CD4-positive, alpha-beta T cell treated with Interleukin-17A for 1 hour (primary cell): Measurements from ENCODE around the gene SIRT4.
"Not testable (repeated sequence)": the region's sequence is repeated elsewhere in the genome, so short reads cannot be mapped to it uniquely, and the experiment has no call there.

Experiments
- DNase-seq: peaks from one replicate; pipeline ENCODE4 v3.0.0-alpha.2; 2020

The SIRT4 gene

DNA sequence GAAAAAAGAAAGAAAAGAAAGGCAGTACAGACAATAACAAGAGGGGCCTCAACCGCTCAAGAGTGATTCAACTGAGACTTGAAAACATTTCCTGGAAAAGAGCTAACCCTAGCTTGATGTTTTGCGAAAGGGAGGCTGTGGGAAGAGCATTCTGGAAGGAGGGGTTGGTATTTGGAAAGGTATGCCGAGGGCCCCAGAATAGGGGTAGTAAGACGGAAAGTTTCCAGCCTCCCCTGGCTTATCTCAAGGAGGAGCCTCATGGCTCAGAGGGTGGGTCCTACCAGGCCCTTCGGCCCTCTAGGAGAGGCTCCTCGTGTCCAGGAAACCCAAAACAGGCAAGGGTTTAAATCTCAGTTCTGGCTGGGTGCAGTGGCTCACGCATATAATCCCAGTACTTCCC lies 18.8 kb upstream of the SIRT4 start:
- DNase-seq: no peak

DNA sequence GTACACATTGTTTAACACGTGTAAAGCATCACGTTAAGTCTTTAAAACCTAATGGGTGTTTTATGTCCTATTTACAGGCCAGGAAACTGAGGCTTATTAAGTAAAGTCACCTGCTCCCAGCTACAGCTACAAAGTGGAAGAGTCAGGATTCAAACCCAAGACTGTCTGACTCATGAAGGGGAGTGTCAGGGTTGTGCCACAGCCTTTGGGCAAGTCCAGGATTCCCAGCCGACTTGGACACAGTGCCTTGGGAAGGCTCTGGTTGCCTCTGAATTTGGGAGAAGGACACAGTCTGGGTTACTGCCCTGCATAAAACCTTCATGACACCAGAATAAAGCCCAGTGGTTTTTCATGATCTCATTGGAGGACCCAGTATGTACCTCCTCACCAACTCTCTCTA lies 17.7 kb upstream of the SIRT4 start:
- DNase-seq: no peak

GRCh38 chr12:120286768-120287490 lies 15.2 kb upstream of the SIRT4 start:
- no peak for DNase-seq

GRCh38 chr12:120287491-120287890 lies 14.6 kb upstream of the SIRT4 start:
- DNase-seq: no peak

DNA sequence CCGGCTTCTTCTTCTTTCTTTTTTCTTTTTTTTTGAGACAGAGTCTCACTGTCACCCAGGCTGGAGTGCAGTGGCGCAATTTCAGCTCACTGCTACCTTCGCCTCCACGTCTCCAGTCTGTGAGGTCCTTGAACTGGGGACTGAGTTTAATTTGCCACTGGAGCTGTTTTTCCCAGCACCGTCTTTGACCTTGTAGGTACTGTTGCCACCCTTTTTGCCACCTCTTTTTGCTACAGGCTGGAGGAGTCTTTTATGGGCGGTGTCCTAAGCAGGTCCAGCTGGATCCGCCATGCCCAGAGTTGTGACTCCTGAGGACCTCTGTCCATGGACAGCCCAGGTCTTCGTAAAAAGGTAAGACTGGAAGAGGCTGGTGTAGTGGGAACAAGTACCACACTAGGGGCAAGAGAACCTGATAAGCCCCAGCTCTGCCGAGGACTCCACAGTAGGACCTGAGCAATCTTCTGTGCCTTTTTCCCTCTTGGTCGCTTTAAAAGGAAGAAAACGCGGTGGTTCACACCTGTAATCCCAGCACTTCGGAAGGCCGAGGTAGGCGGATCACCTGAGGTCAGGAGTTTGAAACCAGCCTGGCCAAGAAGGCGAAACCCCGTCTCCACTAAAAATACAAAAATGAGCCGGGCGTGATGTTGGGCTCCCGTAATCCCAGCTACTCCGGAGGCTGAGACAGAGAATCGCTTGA lies 11.4 kb upstream of the SIRT4 start:
- DNase-seq: peak; percentile 43

DNA sequence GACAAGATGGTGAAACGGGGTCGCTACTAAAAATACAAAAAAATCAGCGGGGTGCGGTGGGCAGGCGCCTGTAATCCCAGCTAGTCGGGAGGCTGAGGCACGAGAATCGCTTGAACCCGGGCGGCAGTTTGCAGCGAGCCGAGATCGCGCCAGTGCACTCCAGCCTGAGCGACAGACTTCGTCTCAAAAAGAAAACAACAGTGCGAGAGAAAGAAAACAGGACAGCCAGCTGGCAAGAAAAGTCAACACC lies 9.8 kb upstream of the SIRT4 start:
- DNase-seq: no peak

DNA sequence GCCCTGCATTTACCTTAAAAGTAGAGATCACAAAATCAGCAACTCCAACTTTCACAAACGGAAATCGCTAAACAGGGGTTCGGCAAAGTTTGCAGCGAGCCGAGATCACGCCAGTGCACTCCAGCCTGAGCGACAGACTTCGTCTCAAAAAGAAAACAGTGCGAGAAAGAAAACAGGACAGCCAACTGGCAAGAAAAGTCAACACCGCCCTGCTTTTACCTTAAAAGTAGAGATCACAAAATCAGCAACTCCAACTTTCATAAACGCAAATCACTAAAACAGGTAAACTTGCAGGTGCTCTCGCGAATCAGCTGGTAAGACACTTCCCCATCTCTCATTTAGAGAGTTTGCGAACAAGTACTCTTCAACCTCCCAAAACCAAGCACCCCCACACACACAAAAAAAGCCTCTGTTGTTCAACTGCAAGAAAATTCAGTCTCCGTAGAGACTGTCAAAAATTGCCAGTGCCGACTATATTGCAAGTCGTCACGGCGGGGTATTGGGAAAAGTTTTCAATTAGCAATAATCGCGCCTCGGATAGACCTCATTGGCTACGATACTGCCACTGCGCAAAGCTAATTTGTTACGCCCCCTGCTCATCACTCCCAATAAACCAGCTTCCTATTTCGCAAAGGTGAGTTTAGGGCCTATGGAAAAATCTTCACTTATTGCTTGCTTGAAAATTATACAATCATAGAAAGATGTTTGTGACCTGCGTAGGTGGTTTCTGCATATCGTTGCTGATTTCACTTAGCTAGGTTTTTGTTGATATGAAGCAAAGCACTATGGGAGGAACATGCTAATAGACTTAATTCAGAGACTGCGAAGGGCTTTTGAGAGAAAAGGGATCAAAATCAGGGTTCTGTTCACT lies 9.2 kb upstream of the SIRT4 start, which contains the start of gene RNU4-1:
RNU4-1 (minus strand) TSS at position 577 of the 871 bp plus-strand sequence.
- DNase-seq: peak; percentile 93

DNA sequence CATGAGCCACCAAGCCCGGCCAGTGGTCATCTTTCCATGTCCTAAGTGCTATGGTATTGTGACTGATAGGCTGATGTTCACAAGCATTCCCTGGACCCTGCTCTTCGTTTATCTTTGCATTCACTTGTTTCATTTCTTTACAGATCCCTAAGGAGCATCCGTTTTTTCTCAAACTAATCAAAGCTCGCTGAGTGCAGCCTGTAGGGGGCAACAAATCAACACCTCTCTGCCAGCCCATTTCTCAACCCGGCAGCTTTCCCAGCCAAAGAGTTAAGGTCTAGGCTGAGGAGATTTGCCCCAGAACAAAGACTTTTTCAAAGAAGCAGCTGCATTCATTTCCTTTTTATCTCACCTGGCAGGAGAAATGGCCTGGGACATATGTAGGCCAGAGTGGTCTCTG lies 12.1 kb downstream of the SIRT4 start:
- DNase-seq: no peak

DNA sequence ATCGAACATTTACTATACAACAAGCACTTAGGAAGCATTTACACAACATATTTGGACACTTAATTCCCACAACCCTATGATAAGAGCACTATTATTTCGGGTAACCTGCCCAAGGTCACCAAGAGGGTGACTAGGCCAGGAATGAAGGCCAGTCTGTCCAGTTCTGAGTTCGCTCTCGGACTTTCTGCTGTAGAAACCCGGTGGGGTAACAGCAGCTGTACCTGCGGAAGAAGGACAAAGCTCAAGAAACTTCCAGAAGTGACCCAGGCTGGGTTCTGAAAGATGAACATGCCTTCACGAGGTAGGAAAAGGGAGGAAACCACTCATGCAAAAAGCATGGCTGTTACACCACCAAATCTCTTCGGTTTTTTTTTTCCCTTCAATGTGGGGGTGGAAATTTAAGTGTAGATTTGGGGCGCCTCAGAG lies 14.7 kb downstream of the SIRT4 start:
- no peak for DNase-seq

GRCh38 chr12:120317224-120318105 lies 15.3 kb downstream of the SIRT4 start:
- peak; percentile 100 for DNase-seq

GRCh38 chr12:120321382-120322202 lies 19.5 kb downstream of the SIRT4 start:
- DNase-seq: no peak

- DNase-seq: no peak
Measured at GRCh38 chr12:120323772-120324171, 21.7 kb downstream of the SIRT4 start.

DNA sequence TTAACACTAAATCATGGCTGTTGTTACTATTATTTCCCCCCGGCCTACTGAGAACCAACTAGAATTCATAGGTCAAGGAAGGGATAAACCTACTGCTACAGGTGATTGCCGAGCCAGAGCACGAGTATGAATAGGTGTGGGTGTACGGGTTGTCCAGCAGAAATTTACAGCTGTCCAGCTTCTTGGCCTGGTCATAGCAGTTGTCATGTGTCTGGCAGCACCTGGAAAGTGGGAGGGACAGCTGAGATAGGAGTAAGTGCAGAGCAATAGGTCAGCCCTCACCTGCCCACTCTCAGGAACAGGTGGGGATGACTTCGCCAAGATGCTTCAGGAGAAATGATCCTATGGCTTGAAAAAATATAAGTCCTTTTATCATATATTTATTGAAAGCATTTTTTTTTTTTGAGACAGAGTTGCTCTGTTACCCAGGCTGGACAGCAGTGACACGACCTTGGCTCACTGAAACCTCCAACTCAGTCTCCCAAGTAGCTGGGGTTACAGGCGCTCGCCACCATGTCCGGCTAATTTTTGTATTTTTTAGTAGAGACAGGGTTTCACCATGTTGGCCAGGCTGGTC lies 22.8 kb downstream of the SIRT4 start:
- no peak for DNase-seq

- DNase-seq: no peak
Measured at GRCh38 chr12:120327593-120327992, 25.5 kb downstream of the SIRT4 start, which contains the start of gene PLA2G1B. Gene PLA2G1B, minus strand, starts transcription at chr12:120327779. Its CDS starts 26 bp downstream, at chr12:120327753.

- DNase-seq: no peak
Measured at GRCh38 chr12:120328228-120328627, 26.1 kb downstream of the SIRT4 start.

GRCh38 chr12:120331390-120331789 lies 29.3 kb downstream of the SIRT4 start:
- DNase-seq: no peak

- DNase-seq: no peak
Measured at GRCh38 chr12:120332041-120332440, 29.9 kb downstream of the SIRT4 start.

GRCh38 chr12:120332523-120332922 lies 30.4 kb downstream of the SIRT4 start:
- no peak for DNase-seq

DNA sequence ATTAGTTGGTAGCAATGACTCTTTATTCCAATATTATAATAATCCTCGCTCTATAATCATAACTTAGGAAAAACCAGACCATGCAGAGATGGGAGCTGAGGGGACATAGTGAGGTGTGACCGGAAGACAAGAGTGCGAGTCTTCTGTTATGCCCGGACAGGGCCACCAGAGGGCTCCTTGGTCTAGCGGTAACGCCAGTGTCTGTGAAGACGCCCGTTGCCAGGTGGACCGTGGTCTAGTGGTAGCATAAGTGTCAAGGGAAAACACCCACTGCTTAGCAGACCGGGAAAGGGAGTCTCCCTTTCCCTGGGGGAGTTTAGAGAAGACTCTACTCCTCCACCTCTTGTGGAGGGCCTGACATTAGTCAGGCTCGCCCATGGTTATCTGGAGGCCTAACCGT lies 33.3 kb downstream of the SIRT4 start:
- peak; percentile 19 for DNase-seq

GRCh38 chr12:120336392-120336791 lies 34.3 kb downstream of the SIRT4 start:
- not testable (repeated sequence) for DNase-seq

DNA sequence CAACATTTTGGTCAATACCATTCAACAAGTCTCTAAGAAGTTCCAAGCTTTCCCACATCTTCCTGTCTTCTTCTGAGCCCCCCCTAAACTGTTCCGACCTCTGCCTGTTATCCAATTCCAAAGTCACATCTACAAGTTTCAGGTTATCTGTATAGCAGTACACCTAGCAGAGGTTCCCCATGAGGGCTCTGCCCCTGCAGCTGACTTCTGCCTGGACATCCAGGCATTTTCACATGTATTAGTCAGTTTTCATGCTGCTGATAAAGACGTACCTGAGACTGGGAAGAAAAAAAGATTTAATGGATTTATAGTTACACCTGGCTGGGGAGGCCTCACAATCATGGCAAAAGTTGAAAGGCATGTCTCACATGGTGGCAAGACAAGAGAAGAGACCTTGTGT lies 35.6 kb downstream of the SIRT4 start:
- DNase-seq: no peak
